K562 (cell line): Measurements from ENCODE around the gene NCAM2. TPM values are rescaled to one million over a fixed set of nuclear protein-coding genes. Genes with fewer than 3 reads are reported as not detected.

Experiments
- ATAC-seq: fragments of 200-7000 bp; cut with Tn5 transposase; 3 replicates; pipeline ENCODE4 v1.9.1; 2020; ENCODE audit warnings: moderate library complexity
- BruUV-seq: library from RNA; stranded (reverse); fragments of 400-500 nt; replicated peaks from 2 replicates; lab custom pipeline; 2021; lab: Mats Ljungman, UMichigan
- CTCF ChIA-PET: fragments of 300-600 bp; formaldehyde crosslinking; extraction: SDS; loops from one replicate; lab custom pipeline; 2021; ENCODE audit warnings: low intra/inter-chr PET ratio; lab: Yijun Ruan, JAX
- POLR2A ChIA-PET: fragments of 300-600, 350-650 bp; sonication (Branson Sonifier 250); formaldehyde crosslinking; extraction: SDS; loops from one replicate; lab custom pipeline; 2021; ENCODE audit warnings: antibody characterized with exemption, inconsistent platforms; lab: Yijun Ruan, JAX
- DNase-seq, 4 experiments: peaks; one replicate each; pipeline versions ENCODE4 v3.0.0 to v3.0.0-alpha.2; 2011 to 2018; ENCODE audit warnings: low spot score in 3 of 4, mixed read lengths in 3 of 4; ENCODE audit errors: extremely low read depth in 1 of 4
- FAIRE-seq: peaks from 2 replicates; lab custom pipeline; 2011; peaks lifted over from hg19 to GRCh38; lab: Jason Lieb, UNC
- H2AFZ ChIP-seq: 2 replicates; pipeline ENCODE4 v1.6.0; 2011; ENCODE audit warnings: low read depth, low read length, control low read depth, inconsistent platforms
- H3K27ac ChIP-seq: fragments of 200-600 bp; 3 replicates; pipeline ENCODE4 v1.8.0; 2011; ENCODE audit warnings: low read depth, mild to moderate bottlenecking, control low read depth, inconsistent platforms, low read length, moderate library complexity, mixed read lengths; ENCODE audit errors: extremely low read depth
- H3K27me3 ChIP-seq, 2 experiments: fragments of 300-600 bp in 1 of 2; 2 replicates in 1 of 2; 3 replicates in 1 of 2; pipeline versions ENCODE4 v1.6.0 to v1.8.0; 2011; ENCODE audit warnings: inconsistent platforms in 2 of 2, low read length in 2 of 2, mild to moderate bottlenecking in 1 of 2, mixed read lengths in 1 of 2, moderate library complexity in 1 of 2; ENCODE audit not compliant: control insufficient read depth in 2 of 2, insufficient read depth in 2 of 2
- H3K36me3 ChIP-seq: fragments of 300-600 bp; 3 replicates; pipeline ENCODE4 v1.8.0; 2011; ENCODE audit warnings: mild to moderate bottlenecking, low read length, inconsistent platforms; ENCODE audit not compliant: control insufficient read depth, insufficient read depth
- H3K4me1 ChIP-seq, 2 experiments: fragments of 200-600 bp in 1 of 2; replicated peaks in 1 of 2; 2 replicates in 1 of 2; 3 replicates in 1 of 2; pipeline versions ENCODE4 v1.5.1 to v1.8.0; 2011; ENCODE audit warnings: inconsistent platforms in 2 of 2, low read length in 2 of 2, mild to moderate bottlenecking in 1 of 2, mixed read lengths in 1 of 2, moderate library complexity in 1 of 2; ENCODE audit not compliant: control insufficient read depth in 2 of 2, insufficient read depth in 2 of 2
- H3K4me2 ChIP-seq: 2 replicates; pipeline ENCODE4 v1.6.1; 2011; ENCODE audit warnings: low read length, control low read depth, inconsistent platforms, mixed read lengths; ENCODE audit not compliant: insufficient read depth
- H3K4me3 ChIP-seq: fragments of 200-600 bp; sonication (generic), shearing (Covaris generic); 2 replicates; pipeline ENCODE4 v1.5.1; 2016; ENCODE audit warnings: control low read depth, inconsistent platforms
- H3K79me2 ChIP-seq: fragments of 200-600 bp; 3 replicates; pipeline ENCODE4 v1.8.0; 2011; ENCODE audit warnings: low read length, inconsistent platforms; ENCODE audit not compliant: control insufficient read depth, insufficient read depth
- H3K9ac ChIP-seq, 2 experiments: 2 replicates each; pipeline versions ENCODE4 v1.6.0 to v1.6.1; 2011; ENCODE audit warnings: low read depth in 2 of 2, low read length in 2 of 2, control low read depth in 1 of 2, inconsistent platforms in 1 of 2, mild to moderate bottlenecking in 1 of 2, mixed read lengths in 1 of 2; ENCODE audit not compliant: insufficient read depth in 1 of 2
- H3K9me1 ChIP-seq: one replicate; pipeline ENCODE4 v1.6.0; 2011; ENCODE audit warnings: inconsistent platforms, mild to moderate bottlenecking, low read length, moderate library complexity; ENCODE audit not compliant: control insufficient read depth, insufficient read depth
- H3K9me3 ChIP-seq: replicated peaks from 2 replicates; pipeline ENCODE4 v1.5.1; 2011; ENCODE audit warnings: low read depth, low read length, inconsistent platforms; ENCODE audit not compliant: control insufficient read depth, insufficient read depth
- H4K20me1 ChIP-seq: replicated peaks from 2 replicates; pipeline ENCODE4 v1.6.1; 2011; ENCODE audit warnings: low read length, inconsistent platforms, mixed read lengths; ENCODE audit not compliant: control insufficient read depth, insufficient read depth
- ADNP ChIP-seq: fragments of 200-800 bp; sonication (Bioruptor generic); IDR thresholded peaks from 2 replicates; pipeline ENCODE4 v1.6.1; 2016; ENCODE audit warnings: missing genetic modification characterization, missing compliant biosample characterization
- ARHGAP35 ChIP-seq: fragments of 450-650 bp; IDR thresholded peaks from 2 replicates; pipeline ENCODE4 v1.6.1; 2018; ENCODE audit not compliant: partially characterized antibody
- BDP1 ChIP-seq: IDR thresholded peaks from 3 replicates; pipeline ENCODE4 v1.6.1; 2011; ENCODE audit not compliant: insufficient read length, insufficient read depth
- CBX8 ChIP-seq: fragments of 200-600 bp; sonication (generic); IDR thresholded peaks from 2 replicates; pipeline ENCODE4 v1.6.1; 2012; ENCODE audit warnings: borderline replicate concordance, mixed run types, low read depth, mild to moderate bottlenecking, moderate library complexity, mixed read lengths, low read length, control low read depth, inconsistent platforms; ENCODE audit not compliant: poor library complexity, severe bottlenecking; ENCODE audit errors: extremely low read depth
- CCAR2 ChIP-seq: fragments of 200-400 bp; formaldehyde crosslinking; IDR thresholded peaks from 2 replicates; pipeline ENCODE4 v1.6.1; 2017; ENCODE audit warnings: mild to moderate bottlenecking, low read depth, low read length
- KLF13 ChIP-seq: fragments of 450-650 bp; IDR thresholded peaks from 2 replicates; pipeline ENCODE4 v1.6.1; 2016; ENCODE audit warnings: missing genetic modification characterization, low read depth, mild to moderate bottlenecking, missing compliant biosample characterization, moderate library complexity, borderline replicate concordance
- MED1 ChIP-seq: sonication (generic); formaldehyde crosslinking; IDR thresholded peaks from 2 replicates; pipeline ENCODE4 v1.8.1; 2023; ENCODE audit warnings: missing genetic modification reagents, borderline replicate concordance
- NCOR1 ChIP-seq: fragments of 450-650 bp; IDR thresholded peaks from 2 replicates; pipeline ENCODE4 v1.6.1; 2016; ENCODE audit warnings: mild to moderate bottlenecking, moderate library complexity
- NR2C2 ChIP-seq, 2 experiments: fragments of 200-800 bp in 1 of 2; sonication (Bioruptor generic) in 1 of 2; sonication (generic) in 1 of 2; formaldehyde crosslinking in 1 of 2; IDR thresholded peaks; 2 replicates each; pipeline versions ENCODE4 v1.6.1 to v1.8.0; 2016 to 2022; ENCODE audit warnings: mild to moderate bottlenecking in 1 of 2, missing compliant biosample characterization in 1 of 2, missing genetic modification characterization in 1 of 2, missing genetic modification reagents in 1 of 2
- NR2F6 ChIP-seq: fragments of 450-650 bp; formaldehyde crosslinking; IDR thresholded peaks from 2 replicates; pipeline ENCODE4 v1.4.0; 2020; ENCODE audit warnings: mild to moderate bottlenecking
- POLR2G ChIP-seq: fragments of 200-400 bp; formaldehyde crosslinking; IDR thresholded peaks from 2 replicates; pipeline ENCODE4 v1.6.1; 2017; ENCODE audit warnings: low read depth, mild to moderate bottlenecking, antibody characterized with exemption, low read length, moderate library complexity
- POU5F1 ChIP-seq: fragments of 150-350 bp; IDR thresholded peaks from 2 replicates; pipeline ENCODE4 v1.6.1; 2014; ENCODE audit warnings: borderline replicate concordance, low read length, low read depth, mild to moderate bottlenecking; ENCODE audit not compliant: partially characterized antibody
- RBM17 ChIP-seq: fragments of 200-400 bp; formaldehyde crosslinking; IDR thresholded peaks from 2 replicates; pipeline ENCODE4 v1.6.1; 2017; ENCODE audit warnings: low read depth, mild to moderate bottlenecking, low read length, borderline replicate concordance
- RNF2 ChIP-seq: sonication (generic); IDR thresholded peaks from 2 replicates; pipeline ENCODE4 v1.6.1; 2016
- ZC3H4 ChIP-seq: sonication (generic); formaldehyde crosslinking; IDR thresholded peaks from 2 replicates; pipeline ENCODE4 v1.9.0; 2021; ENCODE audit warnings: missing genetic modification reagents, borderline replicate concordance
- ZEB2 ChIP-seq: fragments of 450-650 bp; IDR thresholded peaks from 2 replicates; pipeline ENCODE4 v1.6.1; 2016
- WGBS: fragments of 100-300 bp; shearing (Covaris generic); methylation state at CpG from one replicate; pipeline ENCODE4 v1.1.6; 2016; ENCODE audit warnings: low coverage, mixed read lengths; ENCODE audit not compliant: insufficient coverage; ENCODE audit errors: missing lambda C conversion rate; 5-methylcytosine and 5-hydroxymethylcytosine counted together
- in situ Hi-C: fragments of 300-500 bp; cut with MboI; formaldehyde crosslinking; loops from 4 replicates; pipeline ENCODE4 v1.15.0; 2018; ENCODE audit warnings: inconsistent platforms, mixed read lengths
- intact Hi-C: fragments of 100-400 bp; cut with micrococcal nuclease; formaldehyde crosslinking; loops from 2 replicates; pipeline ENCODE4 v1.14.2; 2022
- polyA plus RNA-seq, 8 experiments: library from polyadenylated mRNA; depleted of rRNA in 4 of 8; stranded (reverse) in 5 of 8; unstranded in 3 of 8; fragments of >200 nt; fragmentation: Nextera tagmentation in 2 of 8; fragmentation: Illumina TruSeq in 1 of 8; extraction: Ambion mirVana in 2 of 8; extraction: Trizol in 1 of 8; gene quantifications; 2 replicates each; pipeline versions ENCODE4 v1.2.1 to v1.2.3, GENCODE V29; 2011 to 2014; ENCODE audit warnings: inconsistent platforms in 1 of 8, missing spikeins in 1 of 8
- total RNA-seq, 7 experiments: library from RNA; depleted of rRNA in 6 of 7; stranded (reverse); fragments of >200 nt in 6 of 7; fragmentation: Illumina TruSeq in 2 of 7; extraction: Trizol in 2 of 7; gene quantifications; 2 replicates each; pipeline versions ENCODE4 v1.2.1 to v1.2.3, GENCODE V29; 2011 to 2021; ENCODE audit warnings: low replicate concordance in 1 of 7
- TF ChIP-seq, protein P1 (sequence below): fragments of 250-450 bp; sonication (Bioruptor Pico); IDR thresholded peaks from 2 replicates; pipeline ENCODE4 v1.4.0; 2020; ENCODE audit warnings: mild to moderate bottlenecking, moderate library complexity

The NCAM2 gene
- total and polyA plus RNA-seq, 9 of the 15 experiments (the other 6 are each of a cell fraction or from before 2014, with no cell fraction given), result 14.0 to 58.2 (median 27.8) TPM

DNA sequence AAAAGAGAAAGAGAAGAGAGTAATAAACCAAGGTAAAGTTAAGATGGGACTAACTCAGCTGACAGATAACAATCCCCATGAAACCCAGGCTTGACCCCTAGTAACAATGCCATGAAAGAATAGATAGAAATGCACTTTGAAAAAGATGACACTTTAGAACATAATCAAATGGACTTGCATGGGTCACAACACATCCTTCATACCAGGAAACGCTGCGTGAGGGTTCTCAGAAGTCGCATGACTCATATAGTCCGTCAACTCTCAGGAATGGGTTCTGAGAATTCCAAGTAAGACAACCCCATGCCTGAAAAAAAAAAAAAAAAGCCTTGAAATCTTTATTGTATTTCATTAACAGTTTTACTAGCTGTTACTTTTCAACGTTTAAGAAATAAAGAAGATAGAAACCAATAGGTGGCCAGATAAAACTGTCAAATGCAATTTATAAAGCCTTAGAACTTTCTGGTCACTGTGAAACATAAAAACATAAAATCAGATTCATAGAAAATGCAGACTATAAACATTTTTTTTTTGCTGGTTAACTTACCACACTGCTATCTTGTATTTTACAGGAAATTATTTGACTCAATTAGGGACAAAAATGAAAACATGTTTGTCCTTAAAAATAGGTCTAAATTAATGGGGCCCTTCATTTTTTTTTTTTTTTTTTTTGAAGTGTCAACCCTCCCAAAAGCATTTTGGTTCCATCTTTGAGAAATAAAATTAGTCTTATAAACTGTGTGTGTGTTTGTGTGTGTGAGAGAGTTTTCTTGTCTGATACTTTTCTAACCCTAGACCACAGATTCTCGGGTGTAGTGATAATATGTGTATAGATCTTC lies 202.1 kb downstream of the NCAM2 start:
- ATAC-seq (peak; percentile 74), DNase-seq (peak; percentile 47 to 96 (median 64)), FAIRE-seq (peak; percentile 96)
- 2% methylated on average over 6 of the region's 6 CpGs for WGBS
- BruUV-seq, result no TSS peak
- in situ Hi-C loops (no loop called here), intact Hi-C loops (loop anchor here (2.0 to 5.0 kb wide), 2 partner anchors 38 to 54 kb away; no protein-coding TSS in a partner anchor)
- POLR2A ChIA-PET, result interaction anchor here (0.7 kb wide), 1 partner anchor 945 kb away, joined by 3 read pairs; no protein-coding TSS in a partner anchor
- Histone ChIP-seq H4K20me1 (no peaks in the 10 kb centered on the region), H3K4me2 (peak overlapping the region; percentile 80), H3K9me1 (no peaks in the 10 kb centered on the region), H3K4me3 (peak overlapping the region; percentile 1; the same call in 1 of the 2 replicates), H3K79me2 (peaks cover 99% of the 10 kb centered on the region), H3K9ac (peak overlapping the region in 1 of 2 experiments; percentile 78; a peak in 2 of 4 replicates), H3K27me3 (no peaks in the 10 kb centered on the region), H3K36me3 (peaks cover 18% of the 10 kb centered on the region; the same call in 2 of the 3 replicates), H3K27ac (peak overlapping the region; percentile 90), H3K9me3 (0 out of 2 replicates have a peak, but pooled peaks cover 4% of the 10 kb centered on the region), H2AFZ (peak overlapping the region; percentile 51; the same call in 1 of the 2 replicates), H3K4me1 (peaks cover 24 to 50% of the 10 kb centered on the region in 2 experiments)
- CTCF ChIA-PET, result no interaction called here
- TF ChIP-seq POLR2G (no peak), NCOR1 (peak; percentile 71), CBX8 (no peak), NR2F6 (CRISPR knock-in tag) (no peak), POU5F1 (no peak), ZC3H4 (no peak), ZEB2 (peak; percentile 54; the same call in 1 of the 2 replicates), RBM17 (no peak), CCAR2 (no peak), KLF13 (tag) (no peak), BDP1 (no peak), ADNP (tag) (no peak), NR2C2 (CRISPR knock-in tag; IDR thresholded peaks at IDR 0.05) (no peak), NR2C2 (tag; IDR thresholded peaks at IDR 0.05) (no peak; the same call in 1 of the 2 replicates), MED1 (CRISPR knock-in tag) (no peak), RNF2 (0 out of 2 replicates have a peak, but pooled peaks have one; percentile 30), ARHGAP35 (no peak)
- TF ChIP-seq, protein P1, sequence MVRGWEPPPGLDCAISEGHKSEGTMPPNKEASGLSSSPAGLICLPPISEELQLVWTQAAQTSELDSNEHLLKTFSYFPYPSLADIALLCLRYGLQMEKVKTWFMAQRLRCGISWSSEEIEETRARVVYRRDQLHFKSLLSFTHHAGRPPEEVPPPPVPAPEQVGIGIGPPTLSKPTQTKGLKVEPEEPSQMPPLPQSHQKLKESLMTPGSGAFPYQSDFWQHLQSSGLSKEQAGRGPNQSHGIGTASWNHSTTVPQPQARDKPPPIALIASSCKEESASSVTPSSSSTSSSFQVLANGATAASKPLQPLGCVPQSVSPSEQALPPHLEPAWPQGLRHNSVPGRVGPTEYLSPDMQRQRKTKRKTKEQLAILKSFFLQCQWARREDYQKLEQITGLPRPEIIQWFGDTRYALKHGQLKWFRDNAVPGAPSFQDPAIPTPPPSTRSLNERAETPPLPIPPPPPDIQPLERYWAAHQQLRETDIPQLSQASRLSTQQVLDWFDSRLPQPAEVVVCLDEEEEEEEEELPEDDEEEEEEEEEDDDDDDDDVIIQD (CRISPR knock-in tag), result no peak
